PC-9 (cell line): ENCODE data around the gene IKBKE. TPM values are rescaled to one million over a fixed set of nuclear protein-coding genes. Genes with fewer than 3 reads are reported as not detected.

Experiments
- BruUV-seq: library from RNA; stranded (reverse); fragments of 400-500 nt; replicated peaks from 2 replicates; lab custom pipeline; 2021; lab: Mats Ljungman, UMichigan
- CTCF ChIA-PET: fragments of 300-600 bp; sonication (Branson Sonifier 250); formaldehyde crosslinking; loops from one replicate; lab custom pipeline; 2022; ENCODE audit warnings: antibody characterized with exemption; lab: Charles Lee
- POLR2A ChIA-PET: fragments of 300-600 bp; sonication (Branson Sonifier 250); formaldehyde crosslinking; loops from one replicate; lab custom pipeline; 2022; ENCODE audit warnings: antibody characterized with exemption; ENCODE audit not compliant: unreplicated experiment; lab: Charles Lee
- DNase-seq, 2 experiments: peaks; one replicate each; pipeline versions ENCODE4 v3.0.0 to v3.0.0-alpha.2; 2015 to 2022; ENCODE audit warnings: mixed read lengths in 1 of 2
- H2AFZ ChIP-seq: fragments of 200-600 bp; sonication (generic); 2 replicates; pipeline ENCODE4 v1.8.1; 2017; ENCODE audit warnings: antibody characterized with exemption
- H3F3A ChIP-seq: fragments of 200-600 bp; sonication (generic); 2 replicates; pipeline ENCODE4 v1.8.1; 2017; ENCODE audit warnings: antibody characterized with exemption, mild to moderate bottlenecking, low read depth; ENCODE audit not compliant: insufficient read depth
- H3K27ac ChIP-seq: fragments of 200-600 bp; sonication (generic); 2 replicates; pipeline ENCODE4 v1.6.1; 2016; ENCODE audit warnings: mixed run types
- H3K27me3 ChIP-seq: fragments of 200-600 bp; sonication (generic); 2 replicates; pipeline ENCODE4 v1.6.1; 2016; ENCODE audit warnings: low read depth, mixed run types; ENCODE audit not compliant: insufficient read depth
- H3K36me3 ChIP-seq: fragments of 200-600 bp; sonication (generic); 2 replicates; pipeline ENCODE4 v1.6.1; 2016; ENCODE audit warnings: low read depth, mixed run types
- H3K4me1 ChIP-seq: fragments of 200-600 bp; sonication (generic); replicated peaks from 2 replicates; pipeline ENCODE4 v1.6.1; 2016; ENCODE audit warnings: mixed run types; ENCODE audit not compliant: insufficient read depth
- H3K4me2 ChIP-seq: fragments of 200-600 bp; sonication (generic); 2 replicates; pipeline ENCODE4 v1.6.1; 2017; ENCODE audit warnings: mixed run types
- H3K4me3 ChIP-seq: fragments of 200-600 bp; sonication (generic); 2 replicates; pipeline ENCODE4 v1.6.1; 2016; ENCODE audit warnings: mixed run types
- H3K79me2 ChIP-seq: fragments of 200-600 bp; sonication (generic); 2 replicates; pipeline ENCODE4 v1.6.1; 2017; ENCODE audit warnings: low read depth, mixed run types
- H3K9me2 ChIP-seq: fragments of 200-600 bp; sonication (generic); 2 replicates; pipeline ENCODE4 v1.8.1; 2017; ENCODE audit warnings: mild to moderate bottlenecking; ENCODE audit not compliant: insufficient read depth
- H3K9me3 ChIP-seq: fragments of 200-600 bp; sonication (generic); 2 replicates; pipeline ENCODE4 v1.8.1; 2016; ENCODE audit warnings: low read depth; ENCODE audit not compliant: insufficient read depth
- H4K20me1 ChIP-seq: fragments of 200-600 bp; sonication (generic); 2 replicates; pipeline ENCODE4 v1.8.1; 2017; ENCODE audit not compliant: insufficient read depth
- CTCF ChIP-seq: fragments of 200-600 bp; sonication (generic); conservative IDR thresholded peaks from 2 replicates; pipeline ENCODE4 v1.6.1; 2017; ENCODE audit warnings: mixed run types, antibody characterized with exemption, mild to moderate bottlenecking, moderate library complexity
- EZH2 ChIP-seq: fragments of 200-600 bp; sonication (generic); IDR thresholded peaks from 2 replicates; pipeline ENCODE4 v1.8.0; 2017; ENCODE audit warnings: antibody characterized with exemption, low read depth
- intact Hi-C: fragments of 100-400 bp; cut with micrococcal nuclease; formaldehyde crosslinking; loops from one replicate; pipeline ENCODE4 v1.10.0; 2022; ENCODE audit not compliant: unreplicated experiment
- total RNA-seq: library from RNA; stranded (reverse); gene quantifications from 2 replicates; pipeline ENCODE4 v1.2.3, GENCODE V29; 2021

The IKBKE gene
- total RNA-seq, 1 experiment from 2014 or later: 12.5 TPM

GRCh38 chr1:206492589-206492988 lies 22.3 kb downstream of the IKBKE start:
- intact Hi-C loops: loop anchor here (5.0 kb wide), 2 partner anchors 420 to 490 kb away; no protein-coding TSS in a partner anchor
- no peak for TF ChIP-seq CTCF
- TF ChIP-seq EZH2: no peak
- no TSS peak for BruUV-seq
- H3K9me2 ChIP-seq: no peaks in the 10 kb centered on the region
- no peak overlapping the region for H2AFZ ChIP-seq
- no peaks in the 10 kb centered on the region for H3K9me3 ChIP-seq
- H3K36me3 ChIP-seq: no peaks in the 10 kb centered on the region
- no peaks in the 10 kb centered on the region for H4K20me1 ChIP-seq
- H3F3A ChIP-seq: no peaks in the 10 kb centered on the region; the same call in 1 of the 2 replicates
- ChIA-PET POLR2A (no interaction called here), CTCF (no interaction called here)
- no peaks in the 10 kb centered on the region for H3K27me3 ChIP-seq
- H3K4me3 ChIP-seq: no peak overlapping the region
- no peak overlapping the region for H3K27ac ChIP-seq
- H3K4me1 ChIP-seq: no peaks in the 10 kb centered on the region
- no peak overlapping the region for H3K4me2 ChIP-seq
- no peak for DNase-seq
- H3K79me2 ChIP-seq: no peaks in the 10 kb centered on the region

- no peaks in the 10 kb centered on the region for H3K36me3 ChIP-seq
- POLR2A ChIA-PET: no interaction called here
Observed at GRCh38 chr1:206493279-206493678, 23.0 kb downstream of the IKBKE start.

GRCh38 chr1:206495011-206495461 lies 24.8 kb downstream of the IKBKE start:
- Histone ChIP-seq H3K79me2 (no peaks in the 10 kb centered on the region), H3K9me3 (no peaks in the 10 kb centered on the region), H3K4me2 (no peak overlapping the region), H3K27me3 (no peaks in the 10 kb centered on the region), H3F3A (peaks cover 8% of the 10 kb centered on the region), H3K36me3 (no peaks in the 10 kb centered on the region), H3K9me2 (no peaks in the 10 kb centered on the region), H4K20me1 (no peaks in the 10 kb centered on the region), H3K4me1 (peaks cover 13% of the 10 kb centered on the region), H3K4me3 (no peak overlapping the region), H3K27ac (no peak overlapping the region), H2AFZ (no peak overlapping the region)
- CTCF ChIA-PET: interaction anchor here (0.6 to 0.9 kb wide), 2 partner anchors 21 to 84 kb away, joined by 3 to 6 read pairs; no protein-coding TSS in a partner anchor
- TF ChIP-seq CTCF (no peak), EZH2 (no peak)
- BruUV-seq: no TSS peak
- POLR2A ChIA-PET: no interaction called here
- no peak for DNase-seq
- intact Hi-C loops: no loop called here

More at GRCh38 chr1:206493279-206493678, 23.0 kb downstream of the IKBKE start:
- H3K4me2 ChIP-seq: no peak overlapping the region
- no peaks in the 10 kb centered on the region for H3K27me3 ChIP-seq
- H3K9me2 ChIP-seq: no peaks in the 10 kb centered on the region
- no TSS peak for BruUV-seq
- no peak for DNase-seq
- TF ChIP-seq CTCF (no peak), EZH2 (no peak)
- intact Hi-C loops: loop anchor here (5.0 kb wide), 2 partner anchors 419 to 489 kb away; no protein-coding TSS in a partner anchor
- H3K27ac ChIP-seq: no peak overlapping the region
- H3K9me3 ChIP-seq: no peaks in the 10 kb centered on the region
- CTCF ChIA-PET: no interaction called here
- H3K79me2 ChIP-seq: no peaks in the 10 kb centered on the region
- no peak overlapping the region for H3K4me3 ChIP-seq
- H4K20me1 ChIP-seq: no peaks in the 10 kb centered on the region
- H2AFZ ChIP-seq: no peak overlapping the region
- H3F3A ChIP-seq: peaks cover 2% of the 10 kb centered on the region
- H3K4me1 ChIP-seq: peaks cover 2% of the 10 kb centered on the region
